ENCODE measurements around the gene MID1. TPM values are rescaled to one million over a fixed set of nuclear protein-coding genes. Genes with fewer than 3 reads are reported as not detected.

MID1 gene
- total RNA-seq, result 28.3 and 37.4 TPM in 2 replicates

GRCh38 chrX:10620121-10620699 lies at the start of gene MID1:
Gene MID1 (minus strand): TSS chrX:10620585. CDS start chrX:10567547, 53,038 bp downstream.

Measured in smooth muscle cell of the umbilical artery (primary cell).